GM23338 (cell line): Measurements from ENCODE around the gene FAM114A2. TPM values are rescaled to one million over a fixed set of nuclear protein-coding genes. Genes with fewer than 3 reads are reported as not detected.

Experiments
- ATAC-seq: fragments of 200-7000 bp; cut with Tn5 transposase; 3 replicates; pipeline ENCODE4 v1.9.1; 2020
- DNase-seq: peaks from one replicate; pipeline ENCODE4 v3.0.0-alpha.2; 2015; ENCODE audit warnings: low spot score
- H2AFZ ChIP-seq: fragments of 200-600 bp; sonication (generic); 2 replicates; pipeline ENCODE4 v1.8.0; 2016; ENCODE audit warnings: antibody characterized with exemption, mild to moderate bottlenecking, moderate library complexity
- H3F3A ChIP-seq: fragments of 200-600 bp; sonication (generic); replicated peaks from 2 replicates; pipeline ENCODE4 v1.8.0; 2017; ENCODE audit warnings: antibody characterized with exemption, mixed run types, low read depth
- H3K27ac ChIP-seq: fragments of 200-600 bp; sonication (generic); 2 replicates; pipeline ENCODE4 v1.6.1; 2016; ENCODE audit warnings: low read depth
- H3K27me3 ChIP-seq: fragments of 200-600 bp; sonication (generic); 2 replicates; pipeline ENCODE4 v1.8.0; 2016; ENCODE audit warnings: mild to moderate bottlenecking, mixed run types, moderate library complexity; ENCODE audit not compliant: insufficient read depth
- H3K36me3 ChIP-seq: fragments of 200-600 bp; sonication (generic); 2 replicates; pipeline ENCODE4 v1.8.0; 2016; ENCODE audit warnings: mild to moderate bottlenecking; ENCODE audit not compliant: insufficient read depth
- H3K4me1 ChIP-seq: fragments of 200-600 bp; sonication (generic); 2 replicates; pipeline ENCODE4 v1.8.0; 2016; ENCODE audit warnings: mild to moderate bottlenecking, moderate library complexity; ENCODE audit not compliant: insufficient read depth
- H3K4me2 ChIP-seq: fragments of 200-600 bp; sonication (generic); 2 replicates; pipeline ENCODE4 v1.7.1; 2017; ENCODE audit warnings: mixed run types
- H3K4me3 ChIP-seq: fragments of 200-600 bp; sonication (generic); 2 replicates; pipeline ENCODE4 v1.6.1; 2016; ENCODE audit warnings: mixed run types
- H3K79me2 ChIP-seq: fragments of 200-600 bp; sonication (generic); replicated peaks from 2 replicates; pipeline ENCODE4 v1.8.0; 2017; ENCODE audit warnings: mild to moderate bottlenecking; ENCODE audit not compliant: insufficient read depth
- H3K9me2 ChIP-seq: fragments of 200-600 bp; sonication (generic); 2 replicates; pipeline ENCODE4 v1.8.0; 2017; ENCODE audit not compliant: insufficient read depth
- H4K20me1 ChIP-seq: fragments of 200-600 bp; sonication (generic); replicated peaks from 2 replicates; pipeline ENCODE4 v1.8.0; 2017; ENCODE audit warnings: mild to moderate bottlenecking; ENCODE audit not compliant: insufficient read depth
- H3K27ac Mint-ChIP-seq: 2 replicates; pipeline ENCODE4 v1.8.0; 2020; ENCODE audit warnings: inconsistent platforms, mild to moderate bottlenecking, moderate library complexity, mixed read lengths
- H3K27me3 Mint-ChIP-seq: 3 replicates; pipeline ENCODE4 v1.8.0; 2022; ENCODE audit warnings: low read depth, mild to moderate bottlenecking, moderate library complexity, mixed read lengths, inconsistent platforms; ENCODE audit not compliant: insufficient read depth, poor library complexity
- H3K36me3 Mint-ChIP-seq: 3 replicates; pipeline ENCODE4 v1.8.0; 2021; ENCODE audit warnings: low read depth, mild to moderate bottlenecking, inconsistent platforms, moderate library complexity, mixed read lengths
- H3K4me1 Mint-ChIP-seq: 3 replicates; pipeline ENCODE4 v1.8.0; 2020; ENCODE audit warnings: mild to moderate bottlenecking, inconsistent platforms, mixed read lengths
- H3K4me3 Mint-ChIP-seq: 3 replicates; pipeline ENCODE4 v1.8.0; 2021; ENCODE audit warnings: moderate library complexity, mild to moderate bottlenecking, inconsistent platforms, mixed read lengths
- H3K9me3 Mint-ChIP-seq: 3 replicates; pipeline ENCODE4 v1.8.0; 2020; ENCODE audit warnings: moderate library complexity, mild to moderate bottlenecking, inconsistent platforms, mixed read lengths
- CREB1 ChIP-seq: fragments of 250-450 bp; sonication (Bioruptor Pico); IDR thresholded peaks from 2 replicates; pipeline ENCODE4 v1.5.0; 2020; ENCODE audit warnings: low read depth, mild to moderate bottlenecking, moderate library complexity
- ETS1 ChIP-seq: IDR thresholded peaks from 2 replicates; pipeline ENCODE4 v1.6.1; 2016; ENCODE audit warnings: antibody characterized with exemption
- EZH2 ChIP-seq: fragments of 200-600 bp; sonication (generic); IDR thresholded peaks from one replicate; pipeline ENCODE4 v1.8.0; 2017; ENCODE audit warnings: antibody characterized with exemption, mild to moderate bottlenecking, low read depth; ENCODE audit not compliant: unreplicated experiment
- EZH2phosphoT487 ChIP-seq: fragments of 200-600 bp; sonication (generic); IDR thresholded peaks from one replicate; pipeline ENCODE4 v1.8.1; 2018; ENCODE audit warnings: antibody characterized with exemption; ENCODE audit not compliant: unreplicated experiment
- JUNB ChIP-seq: IDR thresholded peaks from one replicate; pipeline ENCODE4 v1.6.1; 2016; ENCODE audit warnings: antibody characterized with exemption; ENCODE audit not compliant: unreplicated experiment
- NANOG ChIP-seq: IDR thresholded peaks from 2 replicates; pipeline ENCODE4 v1.6.1; 2016; ENCODE audit warnings: antibody characterized with exemption, borderline replicate concordance
- POLR2AphosphoS5 ChIP-seq: IDR thresholded peaks from 2 replicates; pipeline ENCODE4 v1.6.1; 2016; ENCODE audit warnings: antibody characterized with exemption, low read depth
- STAT1 ChIP-seq: IDR thresholded peaks from one replicate; pipeline ENCODE4 v1.6.1; 2016; ENCODE audit warnings: antibody characterized with exemption; ENCODE audit not compliant: unreplicated experiment
- ZNF114 ChIP-seq: fragments of 250-450 bp; sonication (Bioruptor Pico); IDR thresholded peaks from 2 replicates; pipeline ENCODE4 v1.5.0; 2020; ENCODE audit warnings: mild to moderate bottlenecking, moderate library complexity
- ZNF331 ChIP-seq: fragments of 250-450 bp; sonication (Bioruptor Pico); IDR thresholded peaks from 2 replicates; pipeline ENCODE4 v1.5.0; 2020; ENCODE audit warnings: low read depth, mild to moderate bottlenecking, moderate library complexity
- long read RNA-seq: library from polyadenylated mRNA; unstranded; transcript quantifications from one replicate; pipeline ENCODE4 v2.0.0, GENCODE V29; 2020; ENCODE audit not compliant: unreplicated experiment
- polyA plus RNA-seq: library from polyadenylated mRNA; unstranded; fragments of >200 nt; fragmentation: Nextera tagmentation; extraction: Ambion mirVana; gene quantifications from 2 replicates; pipeline ENCODE4 v1.2.1, GENCODE V29; 2016
- total RNA-seq: library from RNA; depleted of rRNA; stranded (reverse); fragments of >200 nt; shearing (Covaris generic); gene quantifications from 2 replicates; pipeline ENCODE4 v1.2.3, GENCODE V29; 2014; rRNA removed
- TF ChIP-seq, protein P1 (sequence below): fragments of 250-450 bp; sonication (Bioruptor Pico); IDR thresholded peaks from 2 replicates; pipeline ENCODE4 v1.5.0; 2020; ENCODE audit warnings: mild to moderate bottlenecking, moderate library complexity

Gene FAM114A2
- total RNA-seq = 5.8 and 10.5 TPM in 2 replicates
- polyA plus RNA-seq = 4.7 and 4.9 TPM in 2 replicates
- long read RNA-seq, full-length matches to known transcripts = 1 of 4 reads
- long read RNA-seq, partial matches to known transcripts = 2 of 4 reads
- long read RNA-seq, other reads (novel, unspliced or antisense) = 1 of 4 reads

GRCh38 chr5:154038707-154039457 is at the start of gene FAM114A2, which contains the start of gene MFAP3:
FAM114A2 (minus strand) TSS chr5:154038910; CDS start chr5:154034953, 3,957 bp downstream.
MFAP3 (plus strand) TSS chr5:154038967; CDS start chr5:154049723, 10,756 bp downstream.
- ATAC-seq (peak; percentile 100), DNase-seq (peak; percentile 98)
- Mint-ChIP-seq H3K9me3 (no peaks in the 10 kb centered on the region), H3K27me3 (peaks cover 3% of the 10 kb centered on the region), H3K36me3 (no peaks in the 10 kb centered on the region), H3K4me1 (peaks cover 14% of the 10 kb centered on the region; the same call in 2 of the 3 replicates), H3K27ac (peak within 1 kb of the TSS; percentile 85), H3K4me3 (peak within 1 kb of the TSS; percentile 95)
- Histone ChIP-seq H3K36me3 (no peaks in the 10 kb centered on the region), H3K4me1 (peaks cover 15% of the 10 kb centered on the region), H3K4me2 (peak within 1 kb of the TSS; percentile 98), H3K9me2 (no peaks in the 10 kb centered on the region), H3K79me2 (peaks cover 23% of the 10 kb centered on the region), H3K27ac (peak within 1 kb of the TSS; percentile 15), H3K27me3 (no peaks in the 10 kb centered on the region), H3K4me3 (peak within 1 kb of the TSS; percentile 82), H3F3A (no peaks in the 10 kb centered on the region; the same call in 1 of the 2 replicates), H4K20me1 (0 out of 2 replicates have a peak, but pooled peaks cover 7% of the 10 kb centered on the region), H2AFZ (peak within 1 kb of the TSS; percentile 99)
- TF ChIP-seq ZNF331 (CRISPR knock-in tag) (no peak), POLR2AphosphoS5 (peak; percentile 94), CREB1 (CRISPR knock-in tag) (no peak), ZNF114 (no peak), EZH2 (no peak), ETS1 (peak; percentile 91), EZH2phosphoT487 (no peak), NANOG (0 out of 2 replicates have a peak, but pooled peaks have one; percentile 33)

DNA sequence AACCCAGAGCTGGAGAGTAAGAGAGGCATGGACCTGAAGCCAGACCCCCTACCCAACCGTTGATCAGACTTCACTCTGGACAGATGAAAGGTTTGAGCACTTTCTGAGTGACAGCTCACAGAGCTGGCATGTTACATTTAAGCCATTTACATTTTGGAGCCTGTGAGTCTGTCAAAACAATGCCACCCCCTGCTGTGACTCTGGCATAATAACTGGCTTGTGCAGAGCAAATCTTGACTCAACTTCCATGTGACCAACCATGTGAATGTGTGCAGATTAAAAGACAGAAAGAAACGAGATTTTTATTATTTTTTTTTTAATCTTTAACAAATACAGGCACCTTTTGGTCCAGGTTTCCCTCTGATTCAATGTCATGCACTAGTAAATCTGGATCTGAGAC is 48.5 kb upstream of the FAM114A2 start:
- H3K4me2 ChIP-seq = no peak overlapping the region
- H3K27ac Mint-ChIP-seq = no peak overlapping the region
- H3K36me3 Mint-ChIP-seq = no peaks in the 10 kb centered on the region
- ATAC-seq (no peak), DNase-seq (no peak)
- peaks cover 13% of the 10 kb centered on the region; the same call in 1 of the 2 replicates for H3K4me1 ChIP-seq
- H3K36me3 ChIP-seq = no peaks in the 10 kb centered on the region
- H3K27me3 Mint-ChIP-seq = peaks cover 2% of the 10 kb centered on the region
- H3K27me3 ChIP-seq = no peaks in the 10 kb centered on the region
- no peak overlapping the region for H2AFZ ChIP-seq
- H3F3A ChIP-seq = no peaks in the 10 kb centered on the region
- no peak overlapping the region for H3K4me3 ChIP-seq
- H3K9me2 ChIP-seq = no peaks in the 10 kb centered on the region
- H4K20me1 ChIP-seq = no peaks in the 10 kb centered on the region
- no peak overlapping the region for H3K4me3 Mint-ChIP-seq
- peaks cover 29% of the 10 kb centered on the region for H3K4me1 Mint-ChIP-seq
- no peaks in the 10 kb centered on the region for H3K9me3 Mint-ChIP-seq
- H3K27ac ChIP-seq = no peak overlapping the region
- no peaks in the 10 kb centered on the region for H3K79me2 ChIP-seq
- TF ChIP-seq EZH2 = no peak
- TF ChIP-seq ETS1 = no peak
- TF ChIP-seq JUNB = no peak
- no peak for TF ChIP-seq ZNF114
- TF ChIP-seq NANOG = no peak
- TF ChIP-seq STAT1 = no peak
- TF ChIP-seq, protein P1, sequence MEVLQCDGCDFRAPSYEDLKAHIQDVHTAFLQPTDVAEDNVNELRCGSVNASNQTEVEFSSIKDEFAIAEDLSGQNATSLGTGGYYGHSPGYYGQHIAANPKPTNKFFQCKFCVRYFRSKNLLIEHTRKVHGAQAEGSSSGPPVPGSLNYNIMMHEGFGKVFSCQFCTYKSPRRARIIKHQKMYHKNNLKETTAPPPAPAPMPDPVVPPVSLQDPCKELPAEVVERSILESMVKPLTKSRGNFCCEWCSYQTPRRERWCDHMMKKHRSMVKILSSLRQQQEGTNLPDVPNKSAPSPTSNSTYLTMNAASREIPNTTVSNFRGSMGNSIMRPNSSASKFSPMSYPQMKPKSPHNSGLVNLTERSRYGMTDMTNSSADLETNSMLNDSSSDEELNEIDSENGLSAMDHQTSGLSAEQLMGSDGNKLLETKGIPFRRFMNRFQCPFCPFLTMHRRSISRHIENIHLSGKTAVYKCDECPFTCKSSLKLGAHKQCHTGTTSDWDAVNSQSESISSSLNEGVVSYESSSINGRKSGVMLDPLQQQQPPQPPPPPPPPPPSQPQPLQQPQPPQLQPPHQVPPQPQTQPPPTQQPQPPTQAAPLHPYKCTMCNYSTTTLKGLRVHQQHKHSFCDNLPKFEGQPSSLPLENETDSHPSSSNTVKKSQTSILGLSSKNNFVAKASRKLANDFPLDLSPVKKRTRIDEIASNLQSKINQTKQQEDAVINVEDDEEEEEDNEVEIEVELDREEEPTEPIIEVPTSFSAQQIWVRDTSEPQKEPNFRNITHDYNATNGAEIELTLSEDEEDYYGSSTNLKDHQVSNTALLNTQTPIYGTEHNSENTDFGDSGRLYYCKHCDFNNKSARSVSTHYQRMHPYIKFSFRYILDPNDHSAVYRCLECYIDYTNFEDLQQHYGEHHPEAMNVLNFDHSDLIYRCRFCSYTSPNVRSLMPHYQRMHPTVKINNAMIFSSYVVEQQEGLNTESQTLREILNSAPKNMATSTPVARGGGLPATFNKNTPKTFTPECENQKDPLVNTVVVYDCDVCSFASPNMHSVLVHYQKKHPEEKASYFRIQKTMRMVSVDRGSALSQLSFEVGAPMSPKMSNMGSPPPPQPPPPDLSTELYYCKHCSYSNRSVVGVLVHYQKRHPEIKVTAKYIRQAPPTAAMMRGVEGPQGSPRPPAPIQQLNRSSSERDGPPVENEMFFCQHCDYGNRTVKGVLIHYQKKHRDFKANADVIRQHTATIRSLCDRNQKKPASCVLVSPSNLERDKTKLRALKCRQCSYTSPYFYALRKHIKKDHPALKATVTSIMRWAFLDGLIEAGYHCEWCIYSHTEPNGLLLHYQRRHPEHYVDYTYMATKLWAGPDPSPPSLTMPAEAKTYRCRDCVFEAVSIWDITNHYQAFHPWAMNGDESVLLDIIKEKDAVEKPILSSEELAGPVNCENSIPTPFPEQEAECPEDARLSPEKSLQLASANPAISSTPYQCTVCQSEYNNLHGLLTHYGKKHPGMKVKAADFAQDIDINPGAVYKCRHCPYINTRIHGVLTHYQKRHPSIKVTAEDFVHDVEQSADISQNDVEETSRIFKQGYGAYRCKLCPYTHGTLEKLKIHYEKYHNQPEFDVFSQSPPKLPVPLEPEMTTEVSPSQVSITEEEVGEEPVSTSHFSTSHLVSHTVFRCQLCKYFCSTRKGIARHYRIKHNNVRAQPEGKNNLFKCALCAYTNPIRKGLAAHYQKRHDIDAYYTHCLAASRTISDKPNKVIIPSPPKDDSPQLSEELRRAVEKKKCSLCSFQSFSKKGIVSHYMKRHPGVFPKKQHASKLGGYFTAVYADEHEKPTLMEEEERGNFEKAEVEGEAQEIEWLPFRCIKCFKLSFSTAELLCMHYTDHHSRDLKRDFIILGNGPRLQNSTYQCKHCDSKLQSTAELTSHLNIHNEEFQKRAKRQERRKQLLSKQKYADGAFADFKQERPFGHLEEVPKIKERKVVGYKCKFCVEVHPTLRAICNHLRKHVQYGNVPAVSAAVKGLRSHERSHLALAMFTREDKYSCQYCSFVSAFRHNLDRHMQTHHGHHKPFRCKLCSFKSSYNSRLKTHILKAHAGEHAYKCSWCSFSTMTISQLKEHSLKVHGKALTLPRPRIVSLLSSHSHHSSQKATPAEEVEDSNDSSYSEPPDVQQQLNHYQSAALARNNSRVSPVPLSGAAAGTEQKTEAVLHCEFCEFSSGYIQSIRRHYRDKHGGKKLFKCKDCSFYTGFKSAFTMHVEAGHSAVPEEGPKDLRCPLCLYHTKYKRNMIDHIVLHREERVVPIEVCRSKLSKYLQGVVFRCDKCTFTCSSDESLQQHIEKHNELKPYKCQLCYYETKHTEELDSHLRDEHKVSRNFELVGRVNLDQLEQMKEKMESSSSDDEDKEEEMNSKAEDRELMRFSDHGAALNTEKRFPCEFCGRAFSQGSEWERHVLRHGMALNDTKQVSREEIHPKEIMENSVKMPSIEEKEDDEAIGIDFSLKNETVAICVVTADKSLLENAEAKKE (CRISPR knock-in tag) = no peak
